ENCODE results near the gene CCNI2. TPM values are rescaled to one million over a fixed set of nuclear protein-coding genes. Genes with fewer than 3 reads are reported as not detected.

Gene CCNI2
- total RNA-seq, 1 donor from 2014 or later = 0.55 TPM

DNA sequence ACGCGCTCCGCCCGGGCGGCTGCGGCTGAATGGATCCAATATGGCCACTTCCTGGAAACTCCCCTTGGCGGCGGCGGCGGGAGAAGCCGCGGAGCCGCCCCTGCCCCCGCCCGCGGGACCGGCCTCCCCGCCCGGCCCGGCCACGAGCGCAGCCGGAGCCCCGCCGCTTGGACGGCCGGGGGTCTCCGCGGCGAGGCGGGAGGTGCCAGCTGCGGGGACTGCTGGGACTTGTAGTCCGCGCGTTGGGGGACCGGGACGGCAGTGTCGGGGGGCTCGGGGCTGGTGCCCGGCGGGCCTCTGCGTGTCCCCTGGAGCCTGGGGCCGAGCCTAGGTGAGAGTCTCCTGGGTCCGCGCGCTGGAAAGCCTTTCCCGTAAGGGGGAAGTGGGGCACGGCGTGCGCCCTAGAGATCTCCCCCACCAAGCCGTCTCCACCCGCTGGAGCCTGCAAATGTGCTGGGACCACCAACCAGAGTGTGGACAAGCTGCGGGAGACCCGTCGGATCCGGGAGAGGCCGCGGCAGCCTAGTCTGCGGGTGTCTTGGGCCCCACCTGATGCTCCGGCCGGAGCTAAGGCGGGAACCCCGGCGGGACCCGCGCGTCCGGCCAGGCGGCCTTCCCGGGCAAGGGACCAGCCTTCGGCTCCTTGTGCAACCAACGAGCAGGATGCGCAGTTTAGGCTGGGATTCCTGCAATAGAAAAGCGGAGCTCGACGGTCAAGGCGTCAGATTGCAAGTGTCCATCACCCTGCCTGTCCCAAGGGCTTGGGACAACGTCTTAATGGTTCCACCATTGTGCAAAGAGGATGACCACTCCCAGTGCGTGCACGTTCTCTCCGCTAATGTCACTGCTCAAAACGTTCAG, 30.2 kb downstream of the CCNI2 start, which contains the start of gene SEPTIN8:
Gene SEPTIN8 (minus strand): TSS at position 31 of the 861 bp plus-strand sequence. CDS start 102 bp downstream, outside the sequence.
- peak; percentile 74 for ATAC-seq

GRCh38 chr5:132778129-132778528, 30.9 kb downstream of the CCNI2 start:
- DNase-seq = no peak
- Histone ChIP-seq H3K27ac (peak overlapping the region; percentile 78), H3K4me3 (peak overlapping the region; percentile 73), H3K36me3 (no peaks in the 10 kb centered on the region), H3K9me3 (no peaks in the 10 kb centered on the region), H3K4me1 (peaks cover 26% of the 10 kb centered on the region), H3K27me3 (peaks cover 3% of the 10 kb centered on the region)
- TF ChIP-seq CTCF (IDR thresholded peaks at IDR 0.05) = no peak
- intact Hi-C loops (cut with DNase I) = no loop called here
- ATAC-seq = no peak

More for the DNA sequence above, 30.2 kb downstream of the CCNI2 start, which contains the start of gene SEPTIN8:
- Histone ChIP-seq H3K36me3 (no peaks in the 10 kb centered on the region), H3K4me3 (peak within 1 kb of the TSS; percentile 73), H3K9me3 (no peaks in the 10 kb centered on the region), H3K27me3 (peaks cover 3% of the 10 kb centered on the region), H3K27ac (peak within 1 kb of the TSS; percentile 78), H3K4me1 (peaks cover 26% of the 10 kb centered on the region)
- DNase-seq = peak; percentile 78
- intact Hi-C loops (cut with DNase I) = no loop called here
- no peak for TF ChIP-seq CTCF (IDR thresholded peaks at IDR 0.05)

- no peak overlapping the region for H3K4me3 ChIP-seq
- H3K36me3 ChIP-seq = no peaks in the 10 kb centered on the region
- intact Hi-C loops (cut with DNase I) = no loop called here
- ATAC-seq (no peak), DNase-seq (no peak)
- H3K9me3 ChIP-seq = no peaks in the 10 kb centered on the region
- H3K27me3 ChIP-seq = peaks cover 3% of the 10 kb centered on the region
- H3K27ac ChIP-seq = no peak overlapping the region
- peaks cover 26% of the 10 kb centered on the region for H3K4me1 ChIP-seq
- TF ChIP-seq CTCF (IDR thresholded peaks at IDR 0.05) = no peak
These were observed 31.6 kb downstream of the CCNI2 start for GRCh38 chr5:132778856-132779255.

GRCh38 chr5:132779961-132780360, 32.7 kb downstream of the CCNI2 start:
- H3K27me3 ChIP-seq = peaks cover 3% of the 10 kb centered on the region
- ATAC-seq = no peak
- H3K4me3 ChIP-seq = no peak overlapping the region
- intact Hi-C loops (cut with DNase I) = no loop called here
- peaks cover 21% of the 10 kb centered on the region for H3K4me1 ChIP-seq
- no peak overlapping the region for H3K27ac ChIP-seq
- no peak for TF ChIP-seq CTCF (IDR thresholded peaks at IDR 0.05)
- no peak for DNase-seq
- H3K36me3 ChIP-seq = no peaks in the 10 kb centered on the region
- H3K9me3 ChIP-seq = no peaks in the 10 kb centered on the region

DNA sequence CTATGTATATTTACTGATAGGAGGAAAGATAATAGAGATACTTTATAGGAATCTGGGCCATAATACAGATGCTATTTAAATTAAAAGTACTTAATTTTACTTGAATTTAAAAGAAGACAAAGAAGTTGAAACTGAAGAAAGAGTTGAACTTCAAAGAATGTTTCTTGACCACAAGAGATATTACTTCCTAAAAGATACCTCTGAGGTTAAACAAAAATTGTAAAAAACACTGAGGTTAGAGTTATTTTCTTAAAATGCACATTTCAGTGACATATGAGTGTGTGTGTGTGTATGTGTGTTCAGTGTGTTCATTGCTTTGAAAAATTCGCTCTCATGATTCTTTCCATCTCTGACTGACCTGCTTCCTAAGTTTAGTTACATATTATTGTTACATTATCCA, 33.4 kb downstream of the CCNI2 start:
- Histone ChIP-seq H3K36me3 (no peaks in the 10 kb centered on the region), H3K9me3 (no peaks in the 10 kb centered on the region), H3K4me3 (no peak overlapping the region), H3K27me3 (peaks cover 3% of the 10 kb centered on the region), H3K27ac (no peak overlapping the region), H3K4me1 (peaks cover 16% of the 10 kb centered on the region)
- ATAC-seq = no peak
- DNase-seq = no peak
- intact Hi-C loops (cut with DNase I) = no loop called here
- no peak for TF ChIP-seq CTCF (IDR thresholded peaks at IDR 0.05)
